Measurements from ENCODE around the gene CACNA1B. TPM values are rescaled to one million over a fixed set of nuclear protein-coding genes. Genes with fewer than 3 reads are reported as not detected.

CACNA1B gene
- total and polyA plus RNA-seq, 7 donors, result under 0.01 to 1.4 (median 0.55) TPM; not detected in 1

DNA sequence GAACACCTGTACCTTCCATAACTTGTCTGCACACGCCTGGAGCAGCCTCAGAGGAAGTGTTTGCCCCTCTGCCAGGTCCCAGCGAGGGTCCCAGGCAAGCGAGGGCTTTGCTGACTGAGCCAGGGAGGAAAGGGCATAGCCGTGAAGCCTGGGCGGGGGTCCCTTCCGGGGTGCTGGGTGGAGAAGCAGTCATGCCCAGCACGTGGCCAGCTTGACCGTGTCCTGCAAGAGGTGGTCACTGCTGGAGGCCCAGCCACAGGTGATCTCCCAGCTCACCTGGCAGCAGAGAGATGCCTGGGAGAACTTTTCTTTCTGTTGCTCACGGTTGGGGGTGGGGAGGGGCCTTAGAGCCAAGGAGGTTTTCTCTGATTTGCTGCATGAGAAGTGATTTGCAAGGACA, 195.3 kb downstream of the CACNA1B start:
- Histone ChIP-seq H3K9me3 (no peaks in the 10 kb centered on the region), H3K4me3 (no peak overlapping the region), H3K27me3 (peaks cover 0 to 8% (median 0%) of the 10 kb centered on the region in 3 donors), H3K27ac (no peak overlapping the region), H3K36me3 (no peaks in the 10 kb centered on the region), H3K4me1 (no peaks in the 10 kb centered on the region)
- TF ChIP-seq EP300 (IDR thresholded peaks at IDR 0.05) (no peak), POLR2A (IDR thresholded peaks at IDR 0.05) (no peak), POLR2AphosphoS5 (IDR thresholded peaks at IDR 0.05) (no peak)
- TF ChIP-seq, protein P1, sequence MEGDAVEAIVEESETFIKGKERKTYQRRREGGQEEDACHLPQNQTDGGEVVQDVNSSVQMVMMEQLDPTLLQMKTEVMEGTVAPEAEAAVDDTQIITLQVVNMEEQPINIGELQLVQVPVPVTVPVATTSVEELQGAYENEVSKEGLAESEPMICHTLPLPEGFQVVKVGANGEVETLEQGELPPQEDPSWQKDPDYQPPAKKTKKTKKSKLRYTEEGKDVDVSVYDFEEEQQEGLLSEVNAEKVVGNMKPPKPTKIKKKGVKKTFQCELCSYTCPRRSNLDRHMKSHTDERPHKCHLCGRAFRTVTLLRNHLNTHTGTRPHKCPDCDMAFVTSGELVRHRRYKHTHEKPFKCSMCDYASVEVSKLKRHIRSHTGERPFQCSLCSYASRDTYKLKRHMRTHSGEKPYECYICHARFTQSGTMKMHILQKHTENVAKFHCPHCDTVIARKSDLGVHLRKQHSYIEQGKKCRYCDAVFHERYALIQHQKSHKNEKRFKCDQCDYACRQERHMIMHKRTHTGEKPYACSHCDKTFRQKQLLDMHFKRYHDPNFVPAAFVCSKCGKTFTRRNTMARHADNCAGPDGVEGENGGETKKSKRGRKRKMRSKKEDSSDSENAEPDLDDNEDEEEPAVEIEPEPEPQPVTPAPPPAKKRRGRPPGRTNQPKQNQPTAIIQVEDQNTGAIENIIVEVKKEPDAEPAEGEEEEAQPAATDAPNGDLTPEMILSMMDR (IDR thresholded peaks at IDR 0.05), result no peak
- intact Hi-C loops (cut with DNase I), result no loop called here
- no peak for DNase-seq
- 61 to 74% methylated on average over 9 of the region's 9 CpGs for WGBS, 2 donors

- no peaks in the 10 kb centered on the region for H3K4me1 ChIP-seq
- DNase-seq, result no peak
- no peaks in the 10 kb centered on the region for H3K36me3 ChIP-seq
- H3K27me3 ChIP-seq, result peaks cover 0 to 8% (median 0%) of the 10 kb centered on the region in 3 donors
- intact Hi-C loops (cut with DNase I), result no loop called here
- no peaks in the 10 kb centered on the region for H3K9me3 ChIP-seq
- no peak overlapping the region for H3K4me3 ChIP-seq
- WGBS, 2 donors, result 85 to 86% methylated on average over 12 of the region's 12 CpGs
- H3K27ac ChIP-seq, result no peak overlapping the region
- TF ChIP-seq POLR2A (IDR thresholded peaks at IDR 0.05) (no peak), POLR2AphosphoS5 (IDR thresholded peaks at IDR 0.05) (no peak), EP300 (IDR thresholded peaks at IDR 0.05) (no peak)
- TF ChIP-seq, protein P1 (IDR thresholded peaks at IDR 0.05), result no peak
Measured at GRCh38 chr9:138073408-138073807, 195.8 kb downstream of the CACNA1B start.

GRCh38 chr9:138073808-138074207, 196.2 kb downstream of the CACNA1B start:
- intact Hi-C loops (cut with DNase I), result no loop called here
- DNase-seq, result no peak
- TF ChIP-seq, protein P1 (IDR thresholded peaks at IDR 0.05), result no peak
- TF ChIP-seq EP300 (IDR thresholded peaks at IDR 0.05), result no peak
- TF ChIP-seq POLR2A (IDR thresholded peaks at IDR 0.05), result no peak
- TF ChIP-seq POLR2AphosphoS5 (IDR thresholded peaks at IDR 0.05), result no peak
- H3K27me3 ChIP-seq, result peaks cover 0 to 6% (median 0%) of the 10 kb centered on the region in 3 donors
- no peaks in the 10 kb centered on the region for H3K36me3 ChIP-seq
- H3K27ac ChIP-seq, result no peak overlapping the region
- no peaks in the 10 kb centered on the region for H3K4me1 ChIP-seq
- no peak overlapping the region for H3K4me3 ChIP-seq
- no peaks in the 10 kb centered on the region for H3K9me3 ChIP-seq
- 87 to 94% methylated on average over 12 of the region's 12 CpGs for WGBS, 2 donors

GRCh38 chr9:138074516-138074915, 196.9 kb downstream of the CACNA1B start:
- no peak for DNase-seq
- H3K27me3 ChIP-seq, result peaks cover 0 to 3% (median 0%) of the 10 kb centered on the region in 3 donors

DNA sequence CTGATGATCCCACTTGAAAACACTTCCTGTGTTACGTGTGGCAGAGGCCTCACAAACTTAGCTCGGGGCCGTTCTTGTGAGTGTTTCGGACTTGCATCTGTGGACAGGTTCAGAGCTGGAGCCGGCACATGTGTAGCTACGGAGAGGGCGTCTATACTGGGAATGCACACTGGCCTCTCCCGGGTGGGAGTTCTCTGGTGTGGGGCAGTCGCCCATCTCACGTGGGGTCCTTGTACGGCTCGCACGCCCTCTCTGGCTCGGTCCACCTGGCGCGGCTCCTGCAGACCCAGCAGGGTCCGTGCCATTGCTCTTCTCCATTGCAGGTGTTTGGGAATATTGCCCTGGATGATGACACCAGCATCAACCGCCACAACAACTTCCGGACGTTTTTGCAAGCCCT, 197.9 kb downstream of the CACNA1B start:
- no peaks in the 10 kb centered on the region for H3K9me3 ChIP-seq
- TF ChIP-seq EP300 (IDR thresholded peaks at IDR 0.05), result no peak
- no peak for TF ChIP-seq POLR2AphosphoS5 (IDR thresholded peaks at IDR 0.05)
- no peak for TF ChIP-seq POLR2A (IDR thresholded peaks at IDR 0.05)
- TF ChIP-seq, protein P1 (IDR thresholded peaks at IDR 0.05), result no peak
- H3K4me3 ChIP-seq, result no peak overlapping the region
- H3K27me3 ChIP-seq, result peaks cover 0 to 3% (median 0%) of the 10 kb centered on the region in 3 donors
- intact Hi-C loops (cut with DNase I), result no loop called here
- no peaks in the 10 kb centered on the region for H3K4me1 ChIP-seq
- H3K36me3 ChIP-seq, result no peaks in the 10 kb centered on the region
- WGBS, 2 donors, result 87 to 88% methylated on average over 20 of the region's 20 CpGs
- peak; percentile 53 for DNase-seq
- no peak overlapping the region for H3K27ac ChIP-seq

More at GRCh38 chr9:138074516-138074915, 196.9 kb downstream of the CACNA1B start:
- H3K4me1 ChIP-seq, result no peaks in the 10 kb centered on the region
- H3K27ac ChIP-seq, result no peak overlapping the region
- intact Hi-C loops (cut with DNase I), result no loop called here
- no peaks in the 10 kb centered on the region for H3K9me3 ChIP-seq
- no peaks in the 10 kb centered on the region for H3K36me3 ChIP-seq
- TF ChIP-seq POLR2AphosphoS5 (IDR thresholded peaks at IDR 0.05), result no peak
- H3K4me3 ChIP-seq, result no peak overlapping the region
- 90 to 94% methylated on average over 18 of the region's 18 CpGs for WGBS, 2 donors

All from sigmoid colon (tissue), 7 donors.